Testis (tissue), 2 donors: Measurements from ENCODE around the gene LUZP2.

Experiments used
- POLR2A ChIP-seq: fragments of 450-650 bp; IDR thresholded peaks from one replicate; pipeline ENCODE4 v1.6.1; 2017; ENCODE audit warnings: antibody characterized with exemption, mild to moderate bottlenecking, moderate library complexity
- TF ChIP-seq, protein P1 (sequence below), 3 experiments: fragments of 450-650 bp in 2 of 3; fragments of 200-600 bp in 1 of 3; sonication (generic) in 1 of 3; IDR thresholded peaks; one replicate each; pipeline ENCODE4 v1.5.1; 2016 to 2019; ENCODE audit warnings: antibody characterized with exemption in 3 of 3, mild to moderate bottlenecking in 2 of 3, moderate library complexity in 1 of 3

- TF ChIP-seq, protein P1, sequence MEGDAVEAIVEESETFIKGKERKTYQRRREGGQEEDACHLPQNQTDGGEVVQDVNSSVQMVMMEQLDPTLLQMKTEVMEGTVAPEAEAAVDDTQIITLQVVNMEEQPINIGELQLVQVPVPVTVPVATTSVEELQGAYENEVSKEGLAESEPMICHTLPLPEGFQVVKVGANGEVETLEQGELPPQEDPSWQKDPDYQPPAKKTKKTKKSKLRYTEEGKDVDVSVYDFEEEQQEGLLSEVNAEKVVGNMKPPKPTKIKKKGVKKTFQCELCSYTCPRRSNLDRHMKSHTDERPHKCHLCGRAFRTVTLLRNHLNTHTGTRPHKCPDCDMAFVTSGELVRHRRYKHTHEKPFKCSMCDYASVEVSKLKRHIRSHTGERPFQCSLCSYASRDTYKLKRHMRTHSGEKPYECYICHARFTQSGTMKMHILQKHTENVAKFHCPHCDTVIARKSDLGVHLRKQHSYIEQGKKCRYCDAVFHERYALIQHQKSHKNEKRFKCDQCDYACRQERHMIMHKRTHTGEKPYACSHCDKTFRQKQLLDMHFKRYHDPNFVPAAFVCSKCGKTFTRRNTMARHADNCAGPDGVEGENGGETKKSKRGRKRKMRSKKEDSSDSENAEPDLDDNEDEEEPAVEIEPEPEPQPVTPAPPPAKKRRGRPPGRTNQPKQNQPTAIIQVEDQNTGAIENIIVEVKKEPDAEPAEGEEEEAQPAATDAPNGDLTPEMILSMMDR (IDR thresholded peaks at IDR 0.05): no peak
- no peak for TF ChIP-seq POLR2A
Measured at GRCh38 chr11:24855951-24856350, 359.1 kb downstream of the LUZP2 start.
